SU-DHL-6 (cell line): Measurements from ENCODE around the gene CHST14.

Experiments
- H2AFZ ChIP-seq: fragments of 200-600 bp; sonication (generic); 2 replicates; pipeline ENCODE4 v1.6.1; 2014; ENCODE audit warnings: low read depth, mild to moderate bottlenecking, moderate library complexity, mixed read lengths, antibody characterized with exemption, low read length; ENCODE audit not compliant: severe bottlenecking
- H3F3A ChIP-seq: fragments of 200-600 bp; shearing (Covaris generic); 2 replicates; pipeline ENCODE4 v1.6.0; 2016; ENCODE audit warnings: antibody characterized with exemption, mild to moderate bottlenecking; ENCODE audit not compliant: insufficient read depth
- H3K27ac ChIP-seq: fragments of 200-600 bp; sonication (generic); 2 replicates; pipeline ENCODE4 v1.5.1; 2016; ENCODE audit warnings: low read depth, mild to moderate bottlenecking, low read length, moderate library complexity, mixed read lengths
- H3K27me3 ChIP-seq: fragments of 200-600 bp; sonication (generic), shearing (Covaris generic); 2 replicates; pipeline ENCODE4 v1.6.0; 2014; ENCODE audit warnings: mild to moderate bottlenecking, low read length
- H3K36me3 ChIP-seq: fragments of 200-600 bp; sonication (generic); 2 replicates; pipeline ENCODE4 v1.6.1; 2014; ENCODE audit warnings: mild to moderate bottlenecking, low read length, mixed read lengths
- H3K4me2 ChIP-seq: fragments of 300-600, 200-600 bp; shearing (Covaris generic), sonication (generic); 2 replicates; pipeline ENCODE4 v1.6.0; 2014; ENCODE audit warnings: low read length, low read depth, mild to moderate bottlenecking; ENCODE audit not compliant: poor library complexity, severe bottlenecking
- H3K4me3 ChIP-seq: fragments of 200-600 bp; sonication (generic); 2 replicates; pipeline ENCODE4 v1.5.1; 2014; ENCODE audit warnings: antibody characterized with exemption, low read length, mild to moderate bottlenecking, mixed read lengths; ENCODE audit not compliant: insufficient read depth, poor library complexity, severe bottlenecking
- H3K79me2 ChIP-seq: fragments of 200-600 bp; sonication (generic); 2 replicates; pipeline ENCODE4 v1.6.1; 2014; ENCODE audit warnings: mild to moderate bottlenecking, low read length, moderate library complexity; ENCODE audit not compliant: insufficient read depth
- H3K9ac ChIP-seq: fragments of 200-600 bp; sonication (generic); 2 replicates; pipeline ENCODE4 v1.7.0; 2014; ENCODE audit warnings: mild to moderate bottlenecking, low read length
- H3K9me2 ChIP-seq: fragments of 200-600 bp; sonication (generic); replicated peaks from 2 replicates; pipeline ENCODE4 v1.6.1; 2014; ENCODE audit warnings: low read length; ENCODE audit not compliant: insufficient read depth
- H3K9me3 ChIP-seq: fragments of 200-600 bp; sonication (generic); 2 replicates; pipeline ENCODE4 v1.6.1; 2014; ENCODE audit warnings: low read length, mixed read lengths; ENCODE audit not compliant: insufficient read depth
- H4K20me1 ChIP-seq: fragments of 200-600 bp; sonication (generic); 2 replicates; pipeline ENCODE4 v1.6.1; 2014; ENCODE audit warnings: low read depth, mild to moderate bottlenecking, antibody characterized with exemption, low read length, moderate library complexity, mixed read lengths
- EZH2phosphoT487 ChIP-seq: fragments of 200-600 bp; sonication (generic), shearing (Covaris generic); conservative IDR thresholded peaks from 2 replicates; pipeline ENCODE4 v1.6.1; 2018; ENCODE audit warnings: mild to moderate bottlenecking, antibody characterized with exemption, low read length, moderate library complexity, mixed read lengths
- TF ChIP-seq, protein P1 (sequence below): fragments of 200-600 bp; sonication (generic); IDR thresholded peaks from one replicate; pipeline ENCODE4 v1.5.1; 2017; ENCODE audit warnings: antibody characterized with exemption, mild to moderate bottlenecking, low read length, moderate library complexity; ENCODE audit not compliant: insufficient read depth, poor library complexity, severe bottlenecking

The CHST14 gene

DNA sequence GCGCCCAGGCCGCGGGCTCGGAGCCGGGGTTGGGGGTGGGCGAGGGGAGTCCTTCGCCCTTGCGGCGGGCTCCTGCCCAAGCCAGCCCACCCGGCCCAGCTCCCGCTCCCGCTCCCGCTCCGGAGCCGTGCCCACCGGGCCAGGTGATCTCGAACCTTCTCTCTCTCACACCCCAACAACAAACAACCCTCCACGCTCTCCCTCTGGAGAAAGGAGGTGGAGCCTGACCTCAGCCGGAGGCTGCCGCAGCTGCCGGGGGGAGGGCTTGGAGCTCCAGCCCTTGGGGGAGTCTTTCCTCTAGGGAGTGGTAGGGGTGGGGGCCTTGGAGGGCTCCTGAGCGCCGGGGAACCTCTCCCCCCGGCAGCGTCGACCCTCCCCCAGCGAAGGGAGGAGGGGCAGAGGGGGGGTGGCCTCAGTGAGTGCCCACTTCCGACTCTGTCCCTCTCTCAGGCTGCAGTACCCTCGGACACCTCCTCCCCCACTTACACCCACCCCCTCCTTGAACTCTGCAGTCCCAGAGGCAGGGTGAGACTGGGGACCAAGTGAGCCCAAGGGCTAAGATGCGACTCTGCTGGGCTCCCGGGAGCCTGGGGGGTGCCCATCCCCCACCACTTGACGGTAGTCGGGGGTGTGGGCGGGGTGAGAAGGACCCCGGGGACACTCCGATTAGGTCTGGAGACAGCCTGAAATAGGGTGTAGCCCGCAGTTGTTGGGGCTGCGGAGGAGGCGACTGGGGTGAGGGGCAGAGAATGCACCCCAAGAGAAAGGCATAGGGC, 34.5 kb upstream of the CHST14 start:
- H3F3A ChIP-seq = no peaks in the 10 kb centered on the region
- no peak overlapping the region for H2AFZ ChIP-seq
- H3K9me3 ChIP-seq = no peaks in the 10 kb centered on the region
- H3K36me3 ChIP-seq = no peaks in the 10 kb centered on the region
- no peaks in the 10 kb centered on the region for H3K79me2 ChIP-seq
- H4K20me1 ChIP-seq = no peaks in the 10 kb centered on the region
- TF ChIP-seq, protein P1, sequence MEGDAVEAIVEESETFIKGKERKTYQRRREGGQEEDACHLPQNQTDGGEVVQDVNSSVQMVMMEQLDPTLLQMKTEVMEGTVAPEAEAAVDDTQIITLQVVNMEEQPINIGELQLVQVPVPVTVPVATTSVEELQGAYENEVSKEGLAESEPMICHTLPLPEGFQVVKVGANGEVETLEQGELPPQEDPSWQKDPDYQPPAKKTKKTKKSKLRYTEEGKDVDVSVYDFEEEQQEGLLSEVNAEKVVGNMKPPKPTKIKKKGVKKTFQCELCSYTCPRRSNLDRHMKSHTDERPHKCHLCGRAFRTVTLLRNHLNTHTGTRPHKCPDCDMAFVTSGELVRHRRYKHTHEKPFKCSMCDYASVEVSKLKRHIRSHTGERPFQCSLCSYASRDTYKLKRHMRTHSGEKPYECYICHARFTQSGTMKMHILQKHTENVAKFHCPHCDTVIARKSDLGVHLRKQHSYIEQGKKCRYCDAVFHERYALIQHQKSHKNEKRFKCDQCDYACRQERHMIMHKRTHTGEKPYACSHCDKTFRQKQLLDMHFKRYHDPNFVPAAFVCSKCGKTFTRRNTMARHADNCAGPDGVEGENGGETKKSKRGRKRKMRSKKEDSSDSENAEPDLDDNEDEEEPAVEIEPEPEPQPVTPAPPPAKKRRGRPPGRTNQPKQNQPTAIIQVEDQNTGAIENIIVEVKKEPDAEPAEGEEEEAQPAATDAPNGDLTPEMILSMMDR = no peak
- no peak for TF ChIP-seq EZH2phosphoT487
- H3K27me3 ChIP-seq = no peaks in the 10 kb centered on the region
- H3K9ac ChIP-seq = no peak overlapping the region
- H3K4me2 ChIP-seq = no peak overlapping the region
- no peaks in the 10 kb centered on the region for H3K9me2 ChIP-seq
- H3K4me3 ChIP-seq = no peak overlapping the region
- H3K27ac ChIP-seq = no peak overlapping the region

DNA sequence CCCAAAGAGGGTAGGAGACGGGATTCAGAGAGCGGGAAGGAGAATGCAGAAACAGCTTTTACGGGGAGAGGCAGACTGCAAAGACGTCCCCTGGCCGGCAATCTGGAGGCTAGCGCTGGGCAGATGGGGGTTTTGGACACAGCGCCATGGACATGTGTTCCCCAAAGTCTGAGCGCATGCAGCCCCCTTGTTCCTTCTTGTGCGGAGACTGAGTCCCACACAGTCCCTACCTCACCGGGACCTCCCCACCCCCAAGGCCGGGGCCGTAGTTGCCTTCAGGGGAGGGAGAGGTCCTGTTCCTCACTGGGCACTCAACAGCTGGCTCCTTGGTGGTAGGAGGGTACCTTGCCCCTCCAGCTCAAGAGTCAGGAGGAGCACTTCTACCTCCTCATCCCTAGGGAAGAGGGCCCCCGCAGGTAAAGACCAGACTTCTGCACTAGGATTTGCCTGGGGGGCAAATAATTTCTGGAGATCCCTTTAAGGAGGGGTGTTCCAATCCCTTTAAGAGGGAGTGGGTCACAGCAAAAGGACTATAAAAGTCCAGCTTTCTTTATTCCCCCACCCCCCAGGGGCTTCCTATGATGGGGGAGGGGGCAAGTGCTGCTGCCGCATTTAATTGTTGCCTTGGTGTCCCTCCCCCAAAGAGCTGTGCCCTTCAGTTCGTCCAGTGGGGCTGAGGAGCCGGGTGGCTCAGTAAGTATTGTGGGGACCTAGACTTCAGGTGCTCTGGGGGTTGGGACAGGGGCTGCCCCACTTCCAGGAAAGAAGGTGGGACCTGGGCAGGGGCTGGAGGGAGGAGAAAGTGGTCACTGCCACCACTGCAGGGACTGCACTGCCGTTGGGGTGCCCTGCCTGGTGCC, 33.7 kb upstream of the CHST14 start:
- no peak overlapping the region for H3K4me3 ChIP-seq

DNA sequence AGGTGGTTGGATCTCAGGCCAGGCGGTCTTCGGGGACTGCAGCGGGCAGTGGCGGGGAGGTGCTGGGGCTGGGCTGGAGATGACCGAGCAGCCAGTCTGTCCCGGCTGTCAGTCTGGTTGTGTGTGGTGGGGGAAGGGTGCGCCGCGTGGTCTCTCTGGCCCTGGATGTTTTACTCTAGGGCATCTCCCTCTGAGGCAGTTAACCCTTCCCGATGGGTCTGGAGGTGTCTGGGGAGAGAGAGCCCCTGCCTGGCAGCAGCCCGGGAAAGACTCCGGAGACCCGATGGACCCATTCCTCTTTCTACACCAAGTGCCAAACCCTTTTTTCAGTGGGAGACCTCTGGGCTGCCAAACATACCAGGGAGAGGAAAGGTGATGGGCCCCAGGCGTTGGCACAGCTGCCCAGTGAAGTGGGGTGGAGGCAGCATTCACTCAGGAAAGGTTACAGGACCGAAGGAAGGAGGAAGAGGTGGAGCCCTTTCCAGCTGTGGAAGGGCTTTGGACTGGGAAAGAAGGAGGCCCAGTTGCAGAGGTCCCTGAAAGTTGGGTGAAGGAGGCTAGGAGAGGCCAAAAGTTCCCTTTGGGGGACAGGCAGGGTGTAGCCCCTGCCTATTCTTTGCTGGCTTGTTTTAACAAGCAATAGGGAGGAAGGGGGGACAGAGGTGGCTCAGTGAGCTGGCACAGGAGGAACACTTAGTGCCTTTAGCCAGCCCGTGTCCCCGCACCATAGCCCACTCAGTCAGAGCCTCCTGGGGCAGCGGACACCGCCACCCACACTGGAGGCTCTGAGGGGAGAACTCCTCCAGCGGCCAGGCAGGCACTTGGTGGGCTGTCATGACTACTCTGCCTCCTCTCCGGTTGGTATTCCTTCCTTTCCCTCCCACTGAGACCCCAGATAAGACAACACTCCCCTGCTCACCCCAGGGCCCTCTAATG, 32.8 kb upstream of the CHST14 start:
- TF ChIP-seq, protein P1 = no peak
- no peak for TF ChIP-seq EZH2phosphoT487
- H3K4me3 ChIP-seq = no peak overlapping the region
- no peak overlapping the region for H3K27ac ChIP-seq
- peaks cover 6% of the 10 kb centered on the region; the same call in 1 of the 2 replicates for H4K20me1 ChIP-seq
- no peaks in the 10 kb centered on the region for H3K36me3 ChIP-seq
- H3K27me3 ChIP-seq = no peaks in the 10 kb centered on the region
- H3K4me2 ChIP-seq = no peak overlapping the region
- H3K9me3 ChIP-seq = no peaks in the 10 kb centered on the region
- no peak overlapping the region for H3K9ac ChIP-seq
- H3F3A ChIP-seq = no peaks in the 10 kb centered on the region
- no peaks in the 10 kb centered on the region for H3K9me2 ChIP-seq
- no peak overlapping the region for H2AFZ ChIP-seq
- peaks cover 14% of the 10 kb centered on the region for H3K79me2 ChIP-seq

More for the DNA sequence above, 33.7 kb upstream of the CHST14 start:
- Histone ChIP-seq H3K4me2 (no peak overlapping the region), H3K9me3 (no peaks in the 10 kb centered on the region), H2AFZ (no peak overlapping the region), H3K27me3 (no peaks in the 10 kb centered on the region), H4K20me1 (no peaks in the 10 kb centered on the region), H3F3A (no peaks in the 10 kb centered on the region), H3K27ac (no peak overlapping the region), H3K79me2 (peaks cover 5% of the 10 kb centered on the region; the same call in 1 of the 2 replicates), H3K9ac (no peak overlapping the region), H3K36me3 (no peaks in the 10 kb centered on the region), H3K9me2 (no peaks in the 10 kb centered on the region)
- TF ChIP-seq EZH2phosphoT487 = no peak
- TF ChIP-seq, protein P1 = no peak
